ENCODE data around the gene NANOS3. TPM values are rescaled to one million over a fixed set of nuclear protein-coding genes. Genes with fewer than 3 reads are reported as not detected.
A peak's percentile ranks its signal among the peaks of the same experiment; 100 is the strongest.

NANOS3 gene
- total and polyA plus RNA-seq, 2 of the 13 experiments (the other 11 are each of a cell fraction or from before 2014, with no cell fraction given), result 0.21 TPM; not detected in 1

- TF ChIP-seq ZNF333 (CRISPR knock-in tag; IDR thresholded peaks at IDR 0.05; ENCODE audit: borderline replicate concordance) (peak; percentile 88; the same call in 1 of the 2 replicates), TIGD3 (CRISPR knock-in tag; IDR thresholded peaks at IDR 0.05; ENCODE audit: borderline replicate concordance) (0 out of 2 replicates have a peak, but pooled peaks have one; percentile 40), POLR2G (IDR thresholded peaks at IDR 0.05; ENCODE audit: low read depth, low read length) (peak; percentile 73), TAF1 (CRISPR knock-in tag; IDR thresholded peaks at IDR 0.05) (peak; percentile 70), ZFP36L1 (CRISPR knock-in tag; IDR thresholded peaks at IDR 0.05) (no peak), FOXO1 (CRISPR knock-in tag; IDR thresholded peaks at IDR 0.05) (0 out of 2 replicates have a peak, but pooled peaks have one; percentile 66), RFX5 (IDR thresholded peaks at IDR 0.05; ENCODE audit: low read depth, low read length) (no peak), ZNF580 (CRISPR knock-in tag; IDR thresholded peaks at IDR 0.05; ENCODE audit: borderline replicate concordance, low read depth) (peak; percentile 72; the same call in 1 of the 2 replicates), ZSCAN5A (CRISPR knock-in tag; IDR thresholded peaks at IDR 0.05; ENCODE audit: borderline replicate concordance) (peak; percentile 66; the same call in 1 of the 2 replicates), TAF15 (IDR thresholded peaks at IDR 0.05; ENCODE audit: low read depth, low read length, poor library complexity, severe bottlenecking) (no peak), ERF (CRISPR knock-in tag; IDR thresholded peaks at IDR 0.05) (peak; percentile 88), CC2D1A (CRISPR knock-in tag; IDR thresholded peaks at IDR 0.05) (peak; percentile 77; the same call in 1 of the 2 replicates), NCOA1 (CRISPR knock-in tag; IDR thresholded peaks at IDR 0.05) (peak; percentile 48; the same call in 1 of the 2 replicates), MXD3 (CRISPR knock-in tag; IDR thresholded peaks at IDR 0.05) (peak; percentile 67), ZNF737 (CRISPR knock-in tag; IDR thresholded peaks at IDR 0.05; ENCODE audit: borderline replicate concordance) (no peak)
- TF ChIP-seq, protein P1, sequence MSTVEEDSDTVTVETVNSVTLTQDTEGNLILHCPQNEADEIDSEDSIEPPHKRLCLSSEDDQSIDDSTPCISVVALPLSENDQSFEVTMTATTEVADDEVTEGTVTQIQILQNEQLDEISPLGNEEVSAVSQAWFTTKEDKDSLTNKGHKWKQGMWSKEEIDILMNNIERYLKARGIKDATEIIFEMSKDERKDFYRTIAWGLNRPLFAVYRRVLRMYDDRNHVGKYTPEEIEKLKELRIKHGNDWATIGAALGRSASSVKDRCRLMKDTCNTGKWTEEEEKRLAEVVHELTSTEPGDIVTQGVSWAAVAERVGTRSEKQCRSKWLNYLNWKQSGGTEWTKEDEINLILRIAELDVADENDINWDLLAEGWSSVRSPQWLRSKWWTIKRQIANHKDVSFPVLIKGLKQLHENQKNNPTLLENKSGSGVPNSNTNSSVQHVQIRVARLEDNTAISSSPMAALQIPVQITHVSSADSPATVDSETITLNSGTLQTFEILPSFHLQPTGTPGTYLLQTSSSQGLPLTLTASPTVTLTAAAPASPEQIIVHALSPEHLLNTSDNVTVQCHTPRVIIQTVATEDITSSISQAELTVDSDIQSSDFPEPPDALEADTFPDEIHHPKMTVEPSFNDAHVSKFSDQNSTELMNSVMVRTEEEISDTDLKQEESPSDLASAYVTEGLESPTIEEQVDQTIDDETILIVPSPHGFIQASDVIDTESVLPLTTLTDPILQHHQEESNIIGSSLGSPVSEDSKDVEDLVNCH (CRISPR knock-in tag; IDR thresholded peaks at IDR 0.05), result no peak
- TF ChIP-seq, protein P2, sequence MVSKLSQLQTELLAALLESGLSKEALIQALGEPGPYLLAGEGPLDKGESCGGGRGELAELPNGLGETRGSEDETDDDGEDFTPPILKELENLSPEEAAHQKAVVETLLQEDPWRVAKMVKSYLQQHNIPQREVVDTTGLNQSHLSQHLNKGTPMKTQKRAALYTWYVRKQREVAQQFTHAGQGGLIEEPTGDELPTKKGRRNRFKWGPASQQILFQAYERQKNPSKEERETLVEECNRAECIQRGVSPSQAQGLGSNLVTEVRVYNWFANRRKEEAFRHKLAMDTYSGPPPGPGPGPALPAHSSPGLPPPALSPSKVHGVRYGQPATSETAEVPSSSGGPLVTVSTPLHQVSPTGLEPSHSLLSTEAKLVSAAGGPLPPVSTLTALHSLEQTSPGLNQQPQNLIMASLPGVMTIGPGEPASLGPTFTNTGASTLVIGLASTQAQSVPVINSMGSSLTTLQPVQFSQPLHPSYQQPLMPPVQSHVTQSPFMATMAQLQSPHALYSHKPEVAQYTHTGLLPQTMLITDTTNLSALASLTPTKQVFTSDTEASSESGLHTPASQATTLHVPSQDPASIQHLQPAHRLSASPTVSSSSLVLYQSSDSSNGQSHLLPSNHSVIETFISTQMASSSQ (IDR thresholded peaks at IDR 0.05; ENCODE audit: low read depth), result no peak
- TF ChIP-seq, protein P2 (CRISPR knock-in tag; IDR thresholded peaks at IDR 0.05; ENCODE audit: borderline replicate concordance), result no peak
Measured at GRCh38 chr19:13905634-13906520, 28.9 kb downstream of the NANOS3 start, which contains the start of the genes BRME1 and CC2D1A (continued).

Measured in HepG2 (cell line).